Activated CD4-positive, alpha-beta T cell treated with anti-CD3 and anti-CD28 coated beads, Interleukin-2, Interleukin-4, amounts not matched to agents 100 ng/mL and 50 ng/mL, durations not matched to agents 16 hours and 8 hours (primary cell): ENCODE measurements around the gene GRIK1.

Experiments
- DNase-seq: peaks from one replicate; pipeline ENCODE4 v3.0.0-alpha.2; 2020; ENCODE audit warnings: low spot score

The GRIK1 gene

GRCh38 chr21:29671728-29672127 is 268.1 kb downstream of the GRIK1 start:
- no peak for DNase-seq

GRCh38 chr21:29670228-29670627 is 269.6 kb downstream of the GRIK1 start:
- DNase-seq, result no peak

- DNase-seq, result no peak
These were observed 270.4 kb downstream of the GRIK1 start for GRCh38 chr21:29669416-29669815.

- no peak for DNase-seq
These were observed 272.1 kb downstream of the GRIK1 start for GRCh38 chr21:29667651-29668050.

- no peak for DNase-seq
These were observed 275.2 kb downstream of the GRIK1 start for GRCh38 chr21:29664615-29665014.

GRCh38 chr21:29661672-29662442 is 277.9 kb downstream of the GRIK1 start:
- no peak for DNase-seq

- no peak for DNase-seq
These were observed 279.6 kb downstream of the GRIK1 start for GRCh38 chr21:29660047-29660720.

- no peak for DNase-seq
These were observed 280.9 kb downstream of the GRIK1 start for GRCh38 chr21:29658934-29659203.

- DNase-seq, result no peak
These were observed 281.4 kb downstream of the GRIK1 start for GRCh38 chr21:29658177-29658933.

- no peak for DNase-seq
These were observed 282.4 kb downstream of the GRIK1 start for GRCh38 chr21:29657240-29657989.

- DNase-seq, result peak; percentile 69
These were observed 283.1 kb downstream of the GRIK1 start for GRCh38 chr21:29656504-29657239.

GRCh38 chr21:29655577-29655976 is 284.2 kb downstream of the GRIK1 start:
- no peak for DNase-seq

GRCh38 chr21:29654855-29655254 is 284.9 kb downstream of the GRIK1 start:
- no peak for DNase-seq

- DNase-seq, result no peak
These were observed 285.6 kb downstream of the GRIK1 start for GRCh38 chr21:29654203-29654602.

GRCh38 chr21:29650523-29651022 is 289.2 kb downstream of the GRIK1 start:
- no peak for DNase-seq

- no peak for DNase-seq
These were observed 290.4 kb downstream of the GRIK1 start for GRCh38 chr21:29649406-29649814.

- DNase-seq, result no peak
These were observed 291.0 kb downstream of the GRIK1 start for GRCh38 chr21:29648710-29649240.

GRCh38 chr21:29647353-29647781 is 292.4 kb downstream of the GRIK1 start:
- no peak for DNase-seq

GRCh38 chr21:29645666-29646553 is 293.9 kb downstream of the GRIK1 start:
- DNase-seq, result no peak

- DNase-seq, result no peak
These were observed 296.5 kb downstream of the GRIK1 start for GRCh38 chr21:29643289-29643688.
